Trophoblast cell (in vitro differentiated cells and primary cell): Measurements from ENCODE around the gene PLEKHG4B.

Experiments
- DNase-seq, 2 donors: peaks; one replicate each; pipeline ENCODE4 v3.0.0-alpha.2; 2016
- H2AFZ ChIP-seq: 2 replicates; pipeline ENCODE4 v1.6.1; 2013; ENCODE audit warnings: low read length, moderate library complexity, mild to moderate bottlenecking; ENCODE audit not compliant: insufficient read depth, poor library complexity
- H2AK5ac ChIP-seq: 2 replicates; pipeline ENCODE4 v1.6.1; 2013; ENCODE audit warnings: mild to moderate bottlenecking, low read length
- H2BK120ac ChIP-seq: 2 replicates; pipeline ENCODE4 v1.6.1; 2013; ENCODE audit warnings: low read length, mild to moderate bottlenecking, moderate library complexity; ENCODE audit not compliant: insufficient read depth, poor library complexity
- H2BK12ac ChIP-seq: 2 replicates; pipeline ENCODE4 v1.6.1; 2013; ENCODE audit warnings: mild to moderate bottlenecking, low read length, moderate library complexity
- H2BK5ac ChIP-seq: 2 replicates; pipeline ENCODE4 v1.6.1; 2013; ENCODE audit warnings: low read length, low read depth, moderate library complexity, mild to moderate bottlenecking; ENCODE audit not compliant: poor library complexity
- H3K14ac ChIP-seq: 2 replicates; pipeline ENCODE4 v1.6.1; 2013; ENCODE audit warnings: mild to moderate bottlenecking, low read length
- H3K18ac ChIP-seq: 2 replicates; pipeline ENCODE4 v1.6.1; 2013; ENCODE audit warnings: mild to moderate bottlenecking, low read length
- H3K23ac ChIP-seq: 2 replicates; pipeline ENCODE4 v1.6.1; 2013; ENCODE audit warnings: low read length
- H3K27ac ChIP-seq: 2 replicates; pipeline ENCODE4 v1.5.1; 2013; ENCODE audit warnings: low read depth, mild to moderate bottlenecking, inconsistent platforms, low read length, moderate library complexity
- H3K27me3 ChIP-seq: 2 replicates; pipeline ENCODE4 v1.6.1; 2013; ENCODE audit warnings: inconsistent platforms, mild to moderate bottlenecking, low read length, moderate library complexity; ENCODE audit not compliant: insufficient read depth
- H3K36me3 ChIP-seq, 2 experiments: 1 replicate in 1 of 2; 2 replicates in 1 of 2; pipeline ENCODE4 v1.6.1; 2013; ENCODE audit warnings: low read length in 2 of 2, mild to moderate bottlenecking in 2 of 2, moderate library complexity in 1 of 2; ENCODE audit not compliant: insufficient read depth in 2 of 2, control insufficient read depth in 1 of 2
- H3K4ac ChIP-seq: 2 replicates; pipeline ENCODE4 v1.6.1; 2013; ENCODE audit warnings: low read depth, mild to moderate bottlenecking, low read length, moderate library complexity
- H3K4me1 ChIP-seq, 2 experiments: 1 replicate in 1 of 2; 2 replicates in 1 of 2; pipeline ENCODE4 v1.6.1; 2013; ENCODE audit warnings: low read length in 2 of 2, mild to moderate bottlenecking in 2 of 2, moderate library complexity in 1 of 2; ENCODE audit not compliant: insufficient read depth in 2 of 2, control insufficient read depth in 1 of 2
- H3K4me2 ChIP-seq: 2 replicates; pipeline ENCODE4 v1.6.1; 2013; ENCODE audit warnings: inconsistent platforms, mild to moderate bottlenecking, low read length, moderate library complexity
- H3K4me3 ChIP-seq: 2 replicates; pipeline ENCODE4 v1.5.1; 2013; ENCODE audit warnings: mild to moderate bottlenecking, low read depth, low read length, inconsistent platforms
- H3K79me1 ChIP-seq: one replicate; pipeline ENCODE4 v1.6.1; 2013; ENCODE audit warnings: low read length
- H3K79me2 ChIP-seq: 2 replicates; pipeline ENCODE4 v1.6.1; 2013; ENCODE audit warnings: low read length, mild to moderate bottlenecking; ENCODE audit not compliant: control insufficient read depth, insufficient read depth, poor library complexity
- H3K9ac ChIP-seq: 2 replicates; pipeline ENCODE4 v1.6.1; 2013; ENCODE audit warnings: mild to moderate bottlenecking, low read length
- H3K9me3 ChIP-seq: 2 replicates; pipeline ENCODE4 v1.6.1; 2013; ENCODE audit warnings: low read depth, mild to moderate bottlenecking, control low read depth, inconsistent platforms, low read length; ENCODE audit not compliant: insufficient read depth
- H4K12ac ChIP-seq: 2 replicates; pipeline ENCODE4 v1.6.1; 2013; ENCODE audit warnings: low read depth, mild to moderate bottlenecking, low read length, moderate library complexity
- H4K8ac ChIP-seq: 2 replicates; pipeline ENCODE4 v1.6.1; 2013; ENCODE audit warnings: low read depth, mild to moderate bottlenecking, low read length, moderate library complexity
- H4K91ac ChIP-seq: one replicate; pipeline ENCODE4 v1.6.1; 2013; ENCODE audit warnings: low read depth, mild to moderate bottlenecking, low read length, moderate library complexity
- WGBS: extraction: QIAGEN DNeasy Blood & Tissue Kit; methylation state at CpG from one replicate; pipeline ENCODE4 v1.1.7; 2013; ENCODE audit warnings: missing lambda C conversion rate; ENCODE audit not compliant: insufficient read length, insufficient coverage; ENCODE audit errors: extremely low coverage; 5-methylcytosine and 5-hydroxymethylcytosine counted together

Gene PLEKHG4B

GRCh38 chr5:153256-153655 is 61.3 kb downstream of the PLEKHG4B start:
- H3K36me3 ChIP-seq: peaks cover 49 to 55% of the 10 kb centered on the region in 2 experiments
- no peaks in the 10 kb centered on the region for H3K79me1 ChIP-seq
- H3K4ac ChIP-seq: no peak overlapping the region
- H2AFZ ChIP-seq: no peak overlapping the region
- H3K27ac ChIP-seq: no peak overlapping the region
- H2AK5ac ChIP-seq: no peak overlapping the region
- no peak overlapping the region for H4K91ac ChIP-seq
- no peaks in the 10 kb centered on the region for H3K79me2 ChIP-seq
- H3K9ac ChIP-seq: no peak overlapping the region
- no peaks in the 10 kb centered on the region for H3K9me3 ChIP-seq
- no peaks in the 10 kb centered on the region for H3K27me3 ChIP-seq
- no peak for DNase-seq
- H2BK5ac ChIP-seq: no peak overlapping the region
- H3K4me2 ChIP-seq: no peak overlapping the region
- no peaks in the 10 kb centered on the region for H3K4me1 ChIP-seq
- no peak overlapping the region for H4K8ac ChIP-seq
- no peak overlapping the region for H4K12ac ChIP-seq
- WGBS: no CpG with 5 or more reads among the region's 8 CpGs
- no peak overlapping the region for H3K4me3 ChIP-seq
- H3K14ac ChIP-seq: no peak overlapping the region
- H3K18ac ChIP-seq: no peak overlapping the region
- H2BK120ac ChIP-seq: no peak overlapping the region
- no peak overlapping the region for H2BK12ac ChIP-seq
- no peak overlapping the region for H3K23ac ChIP-seq

- no peak overlapping the region for H2AK5ac ChIP-seq
- H3K9ac ChIP-seq: no peak overlapping the region
- no peak overlapping the region for H2BK12ac ChIP-seq
- no peak overlapping the region for H4K8ac ChIP-seq
- WGBS: no CpG with 5 or more reads among the region's 10 CpGs
- no peaks in the 10 kb centered on the region for H3K9me3 ChIP-seq
- H3K27me3 ChIP-seq: no peaks in the 10 kb centered on the region
- no peak overlapping the region for H2AFZ ChIP-seq
- H3K18ac ChIP-seq: no peak overlapping the region
- H3K79me1 ChIP-seq: no peaks in the 10 kb centered on the region
- H2BK5ac ChIP-seq: no peak overlapping the region
- H3K27ac ChIP-seq: no peak overlapping the region
- H3K4me3 ChIP-seq: no peak overlapping the region
- no peaks in the 10 kb centered on the region for H3K79me2 ChIP-seq
- DNase-seq: no peak
- H2BK120ac ChIP-seq: no peak overlapping the region
- H4K91ac ChIP-seq: no peak overlapping the region
- H4K12ac ChIP-seq: no peak overlapping the region
- no peak overlapping the region for H3K14ac ChIP-seq
- no peak overlapping the region for H3K4ac ChIP-seq
- H3K4me1 ChIP-seq: no peaks in the 10 kb centered on the region
- H3K36me3 ChIP-seq: peaks cover 54 to 64% of the 10 kb centered on the region in 2 experiments
- H3K23ac ChIP-seq: no peak overlapping the region
- no peak overlapping the region for H3K4me2 ChIP-seq
These were observed 62.3 kb downstream of the PLEKHG4B start for GRCh38 chr5:154236-154635.

GRCh38 chr5:154826-155225 is 62.9 kb downstream of the PLEKHG4B start:
- H2AFZ ChIP-seq: no peak overlapping the region
- no peak overlapping the region for H3K27ac ChIP-seq
- no peak overlapping the region for H2BK12ac ChIP-seq
- H3K4me3 ChIP-seq: no peak overlapping the region
- H2BK120ac ChIP-seq: no peak overlapping the region
- no peak overlapping the region for H4K91ac ChIP-seq
- peaks cover 58 to 69% of the 10 kb centered on the region in 2 experiments for H3K36me3 ChIP-seq
- no peak overlapping the region for H4K8ac ChIP-seq
- H3K14ac ChIP-seq: no peak overlapping the region
- no CpG with 5 or more reads among the region's 18 CpGs for WGBS
- no peak overlapping the region for H3K23ac ChIP-seq
- H3K79me2 ChIP-seq: no peaks in the 10 kb centered on the region
- no peak overlapping the region for H3K9ac ChIP-seq
- H2BK5ac ChIP-seq: no peak overlapping the region
- no peaks in the 10 kb centered on the region for H3K79me1 ChIP-seq
- no peak overlapping the region for H2AK5ac ChIP-seq
- no peak overlapping the region for H3K18ac ChIP-seq
- no peak overlapping the region for H3K4me2 ChIP-seq
- H3K27me3 ChIP-seq: no peaks in the 10 kb centered on the region
- H4K12ac ChIP-seq: no peak overlapping the region
- no peak for DNase-seq
- H3K4ac ChIP-seq: no peak overlapping the region
- no peaks in the 10 kb centered on the region for H3K9me3 ChIP-seq
- no peaks in the 10 kb centered on the region for H3K4me1 ChIP-seq

- Histone ChIP-seq H3K27ac (no peak overlapping the region), H3K18ac (no peak overlapping the region), H4K91ac (no peak overlapping the region), H3K4me1 (no peaks in the 10 kb centered on the region), H2BK5ac (no peak overlapping the region), H4K12ac (no peak overlapping the region), H3K27me3 (no peaks in the 10 kb centered on the region), H3K4me2 (no peak overlapping the region), H2AFZ (no peak overlapping the region), H2BK120ac (no peak overlapping the region), H3K36me3 (peaks cover 66 to 76% of the 10 kb centered on the region in 2 experiments), H3K4me3 (no peak overlapping the region), H3K23ac (no peak overlapping the region), H3K79me1 (no peaks in the 10 kb centered on the region), H3K14ac (no peak overlapping the region), H2BK12ac (no peak overlapping the region), H3K9ac (no peak overlapping the region), H3K4ac (no peak overlapping the region), H3K9me3 (no peaks in the 10 kb centered on the region), H2AK5ac (no peak overlapping the region), H4K8ac (no peak overlapping the region), H3K79me2 (no peaks in the 10 kb centered on the region)
- DNase-seq: no peak
- WGBS: no CpG with 5 or more reads among the region's 23 CpGs
These were observed 63.9 kb downstream of the PLEKHG4B start for GRCh38 chr5:155651-156410.
